ENCODE measurements around the gene ADGRE3.
A peak's percentile ranks its signal among the peaks of the same experiment; 100 is the strongest.

Gene ADGRE3

DNA sequence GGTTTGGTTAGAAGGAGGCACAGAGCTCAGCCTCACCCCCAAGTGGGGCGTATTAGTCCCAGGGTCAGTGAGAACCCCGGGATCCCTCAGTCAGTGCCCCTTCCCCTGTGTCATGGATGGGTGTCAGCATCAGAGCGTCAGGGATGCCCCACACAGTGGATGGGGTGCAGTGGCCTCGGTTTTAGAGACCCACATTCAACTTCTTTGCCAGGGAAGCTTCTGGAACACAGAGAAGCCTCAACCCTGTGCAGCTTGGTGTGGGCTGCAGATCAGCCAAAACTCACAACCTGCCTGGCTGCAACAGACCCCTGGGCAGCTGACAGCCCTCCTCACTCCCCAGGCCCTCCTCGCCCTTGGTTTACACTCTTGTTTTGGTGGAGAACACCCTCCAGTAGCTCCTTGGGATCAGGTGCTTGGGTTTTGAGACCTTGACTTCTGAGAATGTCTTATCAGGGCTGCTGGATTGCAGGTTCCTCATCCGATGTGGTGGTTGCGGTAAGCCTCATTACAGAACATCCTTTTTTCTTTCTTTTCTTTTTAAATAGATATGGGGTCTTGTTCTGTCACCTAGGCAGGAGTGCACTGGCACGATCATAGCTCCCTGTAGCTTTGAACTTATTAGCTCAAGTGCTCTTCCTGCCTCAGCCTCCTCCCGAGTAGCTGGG lies 26.2 kb upstream of the ADGRE3 start:
- no peak overlapping the region for H3K27ac ChIP-seq
- TF ChIP-seq, protein P1, sequence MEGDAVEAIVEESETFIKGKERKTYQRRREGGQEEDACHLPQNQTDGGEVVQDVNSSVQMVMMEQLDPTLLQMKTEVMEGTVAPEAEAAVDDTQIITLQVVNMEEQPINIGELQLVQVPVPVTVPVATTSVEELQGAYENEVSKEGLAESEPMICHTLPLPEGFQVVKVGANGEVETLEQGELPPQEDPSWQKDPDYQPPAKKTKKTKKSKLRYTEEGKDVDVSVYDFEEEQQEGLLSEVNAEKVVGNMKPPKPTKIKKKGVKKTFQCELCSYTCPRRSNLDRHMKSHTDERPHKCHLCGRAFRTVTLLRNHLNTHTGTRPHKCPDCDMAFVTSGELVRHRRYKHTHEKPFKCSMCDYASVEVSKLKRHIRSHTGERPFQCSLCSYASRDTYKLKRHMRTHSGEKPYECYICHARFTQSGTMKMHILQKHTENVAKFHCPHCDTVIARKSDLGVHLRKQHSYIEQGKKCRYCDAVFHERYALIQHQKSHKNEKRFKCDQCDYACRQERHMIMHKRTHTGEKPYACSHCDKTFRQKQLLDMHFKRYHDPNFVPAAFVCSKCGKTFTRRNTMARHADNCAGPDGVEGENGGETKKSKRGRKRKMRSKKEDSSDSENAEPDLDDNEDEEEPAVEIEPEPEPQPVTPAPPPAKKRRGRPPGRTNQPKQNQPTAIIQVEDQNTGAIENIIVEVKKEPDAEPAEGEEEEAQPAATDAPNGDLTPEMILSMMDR (IDR thresholded peaks at IDR 0.05), result no peak
- TF ChIP-seq ZFX (IDR thresholded peaks at IDR 0.05; ENCODE audit: borderline replicate concordance), result no peak

DNA sequence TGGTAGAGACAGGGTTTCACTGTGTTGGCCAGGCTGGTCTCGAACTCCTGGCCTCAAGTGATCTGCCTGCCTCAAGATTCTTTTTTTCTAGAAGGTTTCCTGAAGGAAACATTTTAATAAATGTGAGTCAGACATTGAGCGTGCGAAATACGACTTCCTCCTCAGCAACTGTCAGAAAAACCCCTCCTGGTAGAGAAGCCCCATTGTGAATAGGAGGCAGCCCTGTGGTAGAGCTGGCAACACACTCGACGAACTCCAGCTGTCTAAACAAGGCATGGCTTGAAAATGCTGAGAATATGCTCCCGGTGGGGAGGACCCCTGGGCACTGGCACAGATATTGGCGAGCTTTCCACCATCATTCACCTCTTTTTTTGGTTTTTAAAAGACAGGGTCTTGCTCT lies 25.0 kb upstream of the ADGRE3 start:
- TF ChIP-seq ZFX (IDR thresholded peaks at IDR 0.05; ENCODE audit: borderline replicate concordance), result no peak
- TF ChIP-seq, protein P1 (IDR thresholded peaks at IDR 0.05), result no peak
- H3K27ac ChIP-seq, result no peak overlapping the region

DNA sequence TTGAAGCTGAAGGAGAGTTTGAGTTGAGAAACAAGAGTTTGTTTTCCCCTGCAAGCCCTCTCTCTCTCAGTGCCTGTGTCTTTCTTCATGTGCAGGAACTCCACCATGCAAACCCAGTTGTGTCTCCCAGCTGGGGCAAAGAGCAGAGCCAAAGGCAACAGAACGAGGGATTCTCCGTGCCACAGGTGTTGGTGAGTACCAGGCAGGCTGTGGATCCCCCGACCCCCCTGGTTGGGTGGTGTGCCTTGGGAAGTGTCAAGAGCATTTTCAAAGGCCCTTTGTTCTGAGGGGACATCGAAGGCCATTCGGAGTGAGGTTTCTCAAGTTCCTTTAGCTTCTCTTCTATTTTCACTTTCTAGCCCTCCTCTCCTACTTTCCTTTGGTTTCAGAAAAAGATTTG lies 20.8 kb upstream of the ADGRE3 start:
- no peak overlapping the region for H3K27ac ChIP-seq
- TF ChIP-seq, protein P1 (IDR thresholded peaks at IDR 0.05), result no peak
- no peak for TF ChIP-seq ZFX (IDR thresholded peaks at IDR 0.05; ENCODE audit: borderline replicate concordance)

DNA sequence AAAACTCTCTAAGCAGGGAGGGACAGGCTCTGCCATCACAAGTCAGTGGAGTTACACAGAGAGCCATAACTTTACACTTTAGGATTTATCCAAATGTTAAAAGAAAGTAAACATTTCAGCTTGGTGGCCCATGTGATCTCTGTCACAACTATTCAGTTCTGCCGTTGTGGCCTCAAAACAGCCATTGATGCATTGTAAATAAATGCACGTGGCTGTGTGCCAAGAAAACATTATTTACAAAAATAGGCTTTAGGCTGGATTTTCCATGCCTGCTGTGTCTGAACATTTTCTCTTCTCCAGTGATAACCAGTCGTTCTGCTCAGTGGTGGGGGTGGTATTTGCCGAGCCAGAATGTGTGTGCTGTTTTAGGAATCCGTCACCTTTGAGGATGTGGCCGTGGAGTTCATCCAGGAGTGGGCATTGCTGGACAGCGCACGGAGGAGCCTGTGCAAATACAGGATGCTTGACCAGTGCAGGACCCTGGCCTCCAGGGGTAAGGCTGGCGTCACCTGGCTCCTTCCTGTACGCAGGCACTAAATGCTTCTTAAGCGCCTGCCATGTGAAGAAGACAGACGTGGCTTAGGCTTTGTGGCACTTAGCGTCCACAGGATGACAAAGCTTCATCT lies 20.1 kb upstream of the ADGRE3 start:
- no peak for TF ChIP-seq ZFX (IDR thresholded peaks at IDR 0.05; ENCODE audit: borderline replicate concordance)
- TF ChIP-seq, protein P1 (IDR thresholded peaks at IDR 0.05), result no peak
- no peak overlapping the region for H3K27ac ChIP-seq

DNA sequence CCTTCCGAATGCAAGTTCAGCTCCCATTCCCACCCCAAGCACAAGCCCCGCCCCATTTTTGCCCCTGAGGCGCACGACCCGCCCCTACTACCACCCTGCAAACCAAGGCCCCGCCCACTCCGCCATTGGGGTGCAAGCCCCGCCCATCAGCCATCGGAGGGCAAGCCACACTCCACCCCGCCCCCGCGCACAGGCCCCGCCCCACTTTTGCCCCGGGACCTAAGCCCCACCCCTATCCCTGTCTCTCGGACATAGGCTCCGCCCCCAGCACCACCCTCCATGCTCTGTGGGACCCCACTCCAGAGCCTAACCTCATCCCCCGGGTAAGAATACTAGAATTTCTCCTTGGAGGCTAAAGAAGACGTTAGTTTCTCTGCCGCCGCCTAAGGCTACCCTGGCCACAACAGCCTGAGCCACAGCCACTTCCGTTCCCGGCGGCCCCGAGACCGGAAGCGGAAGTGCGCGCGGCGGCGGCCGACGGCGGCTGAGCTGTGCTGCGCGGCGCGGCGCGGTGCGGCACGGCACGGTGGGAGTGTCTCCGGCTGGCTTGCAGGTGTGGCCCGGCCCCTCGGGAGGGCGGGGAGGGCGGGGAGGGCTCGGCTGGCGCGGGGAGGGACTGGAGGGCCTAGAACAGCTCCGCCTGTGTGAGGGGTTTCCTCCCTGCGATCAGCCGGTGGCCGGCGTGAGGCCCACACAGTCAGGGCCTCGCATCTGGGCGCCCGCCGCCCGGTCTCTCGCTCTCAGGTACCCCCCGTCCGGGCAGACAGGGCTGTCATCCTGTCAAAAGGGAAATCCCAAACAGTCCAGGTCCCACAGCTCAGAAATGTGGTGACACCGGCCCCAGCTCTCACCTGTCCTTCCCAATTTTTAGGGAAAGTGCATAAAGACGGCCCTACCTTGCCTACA lies 15.2 kb upstream of the ADGRE3 start, which contains the start of gene ZNF333:
TSS of gene ZNF333 (plus strand) at position 451 of the 906 bp plus-strand sequence. CDS start 3,444 bp downstream, outside the sequence.
- H3K27ac ChIP-seq, result peak within 1 kb of the TSS; percentile 89
- no peak for TF ChIP-seq ZFX (IDR thresholded peaks at IDR 0.05; ENCODE audit: borderline replicate concordance)
- TF ChIP-seq, protein P1 (IDR thresholded peaks at IDR 0.05), result no peak

DNA sequence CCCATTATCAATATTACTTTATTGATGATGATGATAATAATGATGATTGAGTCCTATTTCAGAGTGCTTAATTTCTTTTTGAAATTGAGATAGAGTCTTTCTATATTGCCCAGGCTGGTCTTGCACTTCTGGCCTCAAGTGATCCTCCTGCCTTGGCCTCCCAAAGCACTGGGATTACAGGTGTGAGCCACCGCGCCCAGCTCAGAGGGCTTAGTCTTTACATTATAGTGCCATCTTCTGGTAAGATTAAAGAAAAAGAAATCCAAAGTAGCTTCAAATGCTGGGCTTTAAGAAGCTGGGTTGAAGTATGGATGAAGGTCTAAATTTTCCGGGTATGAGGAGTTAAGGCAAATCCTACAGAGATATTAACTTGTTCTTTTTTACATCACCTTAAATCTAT lies 11.8 kb upstream of the ADGRE3 start:
- TF ChIP-seq, protein P1 (IDR thresholded peaks at IDR 0.05), result peak; percentile 61
- TF ChIP-seq ZFX (IDR thresholded peaks at IDR 0.05; ENCODE audit: borderline replicate concordance), result no peak

More for the DNA sequence above, 11.8 kb upstream of the ADGRE3 start:
- H3K27ac ChIP-seq, result no peak overlapping the region

All from 22Rv1 (cell line).